Caco-2 (cell line): Measurements from ENCODE around the gene C3orf33. TPM values are rescaled to one million over a fixed set of nuclear protein-coding genes. Genes with fewer than 3 reads are reported as not detected.
A peak's percentile ranks its signal among the peaks of the same experiment; 100 is the strongest.

Experiments used
- BruUV-seq: library from RNA; stranded (reverse); fragments of 400-500 nt; replicated peaks from 2 replicates; lab custom pipeline; 2021; lab: Mats Ljungman, UMichigan
- CTCF ChIA-PET: fragments of 300-600 bp; sonication (Branson Sonifier 250); formaldehyde crosslinking; loops from one replicate; lab custom pipeline; 2022; ENCODE audit warnings: antibody characterized with exemption; lab: Charles Lee
- POLR2A ChIA-PET: fragments of 300-600 bp; sonication (Branson Sonifier 250); formaldehyde crosslinking; loops from one replicate; lab custom pipeline; 2022; ENCODE audit warnings: antibody characterized with exemption; lab: Charles Lee
- DNase-seq, 2 experiments: peaks; one replicate each; pipeline versions ENCODE4 v3.0.0 to v3.0.0-alpha.2; 2020 to 2022
- H3K27me3 ChIP-seq: replicated peaks from 2 replicates; pipeline ENCODE4 v1.6.0; 2011; ENCODE audit warnings: low read length; ENCODE audit not compliant: control insufficient read depth, insufficient read depth
- H3K36me3 ChIP-seq: 2 replicates; pipeline ENCODE4 v1.5.1; 2011; ENCODE audit warnings: low read length; ENCODE audit not compliant: control insufficient read depth, insufficient read depth
- H3K4me1 ChIP-seq: fragments of 250-450 bp; sonication (Bioruptor Pico); 2 replicates; pipeline ENCODE4 v1.5.1; 2020; ENCODE audit warnings: mild to moderate bottlenecking
- H3K4me3 ChIP-seq: 2 replicates; pipeline ENCODE4 v1.5.1; 2011; ENCODE audit warnings: low read depth, mild to moderate bottlenecking, control low read depth, low read length
- H3K9me3 ChIP-seq: fragments of 250-450 bp; sonication (Bioruptor Pico); 2 replicates; pipeline ENCODE4 v1.5.1; 2020; ENCODE audit warnings: mild to moderate bottlenecking, moderate library complexity
- H3K27ac Mint-ChIP-seq: one replicate; pipeline ENCODE4 v1.8.0; 2022; ENCODE audit warnings: mixed read lengths; ENCODE audit not compliant: unreplicated experiment
- H3K27me3 Mint-ChIP-seq: one replicate; pipeline ENCODE4 v1.8.0; 2022; ENCODE audit warnings: mixed read lengths; ENCODE audit not compliant: insufficient read depth, unreplicated experiment
- H3K36me3 Mint-ChIP-seq: one replicate; pipeline ENCODE4 v1.8.0; 2022; ENCODE audit warnings: mild to moderate bottlenecking, mixed read lengths; ENCODE audit not compliant: insufficient read depth, unreplicated experiment
- H3K4me1 Mint-ChIP-seq: one replicate; pipeline ENCODE4 v1.8.0; 2022; ENCODE audit warnings: low read depth, mixed read lengths; ENCODE audit not compliant: unreplicated experiment
- H3K4me3 Mint-ChIP-seq: one replicate; pipeline ENCODE4 v1.8.0; 2022; ENCODE audit warnings: mild to moderate bottlenecking, moderate library complexity, mixed read lengths; ENCODE audit not compliant: unreplicated experiment
- H3K9me3 Mint-ChIP-seq: one replicate; pipeline ENCODE4 v1.8.0; 2022; ENCODE audit warnings: mixed read lengths; ENCODE audit not compliant: unreplicated experiment
- CTCF ChIP-seq, 2 experiments: fragments of 200-600 bp in 1 of 2; IDR thresholded peaks; 1 replicate in 1 of 2; 2 replicates in 1 of 2; pipeline versions ENCODE4 v1.5.1 to v1.8.0; 2011 to 2022; ENCODE audit warnings: antibody characterized with exemption in 1 of 2, control low read depth in 1 of 2, inconsistent platforms in 1 of 2, low read depth in 1 of 2, low read length in 1 of 2, mild to moderate bottlenecking in 1 of 2, moderate library complexity in 1 of 2; ENCODE audit not compliant: insufficient read depth in 1 of 2, severe bottlenecking in 1 of 2, unreplicated experiment in 1 of 2
- intact Hi-C: fragments of 100-400 bp; cut with micrococcal nuclease; formaldehyde crosslinking; loops from one replicate; pipeline ENCODE4 v1.10.0; 2022; ENCODE audit not compliant: unreplicated experiment
- total RNA-seq: library from RNA; stranded (reverse); gene quantifications from 2 replicates; pipeline ENCODE4 v1.2.3, GENCODE V29; 2022

The C3orf33 gene
- total RNA-seq, 1 experiment from 2014 or later = 5.4 TPM

- no peak overlapping the region for H3K4me3 ChIP-seq
- DNase-seq = peak; percentile 81
- H3K27me3 Mint-ChIP-seq = no peaks in the 10 kb centered on the region
These were observed 91.8 kb downstream of the C3orf33 start for GRCh38 chr3:155714295-155714718.

More at GRCh38 chr3:155714295-155714718, 91.8 kb downstream of the C3orf33 start:
- peaks cover 16% of the 10 kb centered on the region; the same call in 1 of the 2 replicates for H3K4me1 ChIP-seq
- H3K36me3 ChIP-seq = no peaks in the 10 kb centered on the region; the same call in 1 of the 2 replicates
- Mint-ChIP-seq H3K36me3 (no peaks in the 10 kb centered on the region), H3K9me3 (peaks cover 12% of the 10 kb centered on the region), H3K27ac (no peak overlapping the region), H3K4me1 (peaks cover 9% of the 10 kb centered on the region), H3K4me3 (no peak overlapping the region)
- peak in 1 of 2 experiments; percentile 38 for TF ChIP-seq CTCF (IDR thresholded peaks at IDR 0.05; ENCODE audit: insufficient read depth in 1 of 2, low read depth in 1 of 2, low read length in 1 of 2, severe bottlenecking in 1 of 2, unreplicated experiment in 1 of 2)
- ChIA-PET POLR2A (interaction anchor here (1.3 kb wide), 1 partner anchor 24 kb away, joined by 5 read pairs; no protein-coding TSS in a partner anchor), CTCF (interaction anchor here (0.6 to 1.7 kb wide), 8 partner anchors 8 to 155 kb away, joined by 3 to 13 read pairs (median 4); partner anchors contain the start of genes C3orf33 and SLC33A1)
- H3K27me3 ChIP-seq = no peaks in the 10 kb centered on the region
- H3K9me3 ChIP-seq = no peaks in the 10 kb centered on the region
- BruUV-seq = no TSS peak
- intact Hi-C loops = loop anchor here (1.0 kb wide), 2 partner anchors 24 to 30 kb away; no protein-coding TSS in a partner anchor

Other genes with a start within 250 kb of the C3orf33 start
- 2.8 and 3.1 TPM in 2 replicates for gene PLCH1, start 61.2 kb downstream of the C3orf33 start, total RNA-seq
- 19.6 TPM in 2 replicates for gene SLC33A1, start 48.1 kb upstream of the C3orf33 start, total RNA-seq
- 90.7 and 102 TPM in 2 replicates for gene GMPS, start 64.4 kb upstream of the C3orf33 start, total RNA-seq